GM21786 (cell line): ENCODE measurements around the gene NCAPG.
A peak's percentile ranks its signal among the peaks of the same experiment; 100 is the strongest.

ENCODE experiments used
- ATAC-seq: cut with Tn5 transposase; IDR thresholded peaks from one replicate; pipeline ENCODE4 v1.9.1; 2021; ENCODE audit not compliant: unreplicated experiment

The NCAPG gene

DNA sequence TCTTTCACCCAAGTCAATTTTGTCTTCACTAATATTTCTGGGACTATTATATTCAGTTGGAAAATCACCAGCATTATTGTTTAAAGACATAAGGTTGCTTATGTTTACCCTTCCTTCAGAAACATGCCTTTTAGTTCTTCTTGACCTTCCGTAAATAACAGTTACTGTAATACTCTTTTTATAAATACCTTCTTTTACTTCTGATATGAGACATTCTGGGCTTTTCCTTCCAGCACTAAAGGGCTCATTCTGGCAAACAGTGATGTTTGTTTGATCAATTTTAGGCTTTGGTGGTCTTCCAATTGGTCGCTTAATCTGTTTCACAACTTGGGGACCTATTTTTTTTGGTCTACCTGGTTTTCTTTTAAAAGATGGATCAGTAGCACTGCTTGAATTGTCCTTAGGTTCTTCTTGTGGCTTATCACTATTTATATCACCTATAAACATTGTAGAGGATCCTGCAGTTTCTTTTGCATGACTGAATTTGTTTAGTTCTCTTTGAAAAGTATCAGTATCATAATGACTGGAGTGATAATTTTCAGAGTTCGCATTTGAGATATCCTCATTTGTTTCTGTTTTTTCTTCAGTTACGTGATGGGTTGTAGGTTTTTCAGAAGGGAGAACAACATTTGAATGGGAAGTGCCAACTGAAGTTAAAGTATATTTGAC lies 64.8 kb downstream of the NCAPG start:
- peak; percentile 96 for ATAC-seq

DNA sequence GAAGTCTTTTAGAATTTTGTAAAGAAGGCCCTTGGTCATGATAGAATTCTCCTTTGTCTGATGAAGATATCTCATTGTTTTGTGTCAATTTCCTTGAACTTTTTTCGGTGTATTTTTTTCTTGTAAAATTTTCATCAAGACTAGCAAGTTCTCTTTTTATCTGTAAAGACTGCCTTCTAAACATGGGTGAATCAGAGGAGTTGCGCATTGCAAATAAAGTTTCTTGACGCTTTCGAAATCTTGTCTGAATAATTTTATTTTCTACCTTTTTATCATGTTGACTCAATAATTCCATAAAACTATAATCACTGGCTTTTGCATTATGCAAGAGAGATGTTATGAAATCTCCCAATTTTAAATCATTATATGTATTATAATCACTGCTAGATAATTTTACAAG lies 66.2 kb downstream of the NCAPG start:
- ATAC-seq = no peak

DNA sequence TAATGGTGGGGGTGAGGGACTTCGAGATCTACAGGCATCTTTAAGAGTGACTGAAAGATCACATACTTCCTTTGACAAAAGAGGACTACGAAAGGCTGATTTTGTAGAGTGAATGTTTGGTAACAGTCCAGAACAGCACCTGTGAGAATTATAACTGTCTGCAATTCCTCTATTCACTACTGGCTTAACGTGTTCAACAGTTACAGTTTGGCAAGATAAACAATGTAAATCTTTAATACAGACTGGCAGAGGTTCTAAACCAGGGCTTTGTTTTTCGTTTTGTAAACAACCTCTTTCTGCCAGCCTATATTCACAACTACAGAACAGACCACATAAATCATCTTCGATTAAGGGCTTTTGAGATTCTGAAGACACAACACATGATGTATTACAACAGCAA lies 66.9 kb downstream of the NCAPG start:
- no peak for ATAC-seq

DNA sequence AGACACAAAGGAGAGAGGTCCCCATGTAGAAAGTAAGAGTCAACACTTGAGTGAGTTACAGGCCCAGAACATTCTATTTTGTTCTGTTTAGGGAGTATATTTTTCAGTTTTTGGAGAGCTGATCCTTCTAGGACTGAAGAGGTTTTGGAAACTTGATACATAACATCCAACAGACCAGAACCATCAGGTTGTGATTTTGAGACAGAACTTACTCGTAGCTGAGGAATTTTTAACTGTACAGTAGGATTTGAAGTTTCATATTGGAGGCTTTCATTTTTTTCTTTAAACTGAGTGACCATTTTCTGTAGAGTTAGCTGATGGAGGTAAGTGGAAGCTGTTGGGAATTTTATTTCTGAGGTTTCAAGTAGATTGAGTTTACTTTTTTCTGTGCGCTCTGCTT lies 73.3 kb downstream of the NCAPG start:
- no peak for ATAC-seq

DNA sequence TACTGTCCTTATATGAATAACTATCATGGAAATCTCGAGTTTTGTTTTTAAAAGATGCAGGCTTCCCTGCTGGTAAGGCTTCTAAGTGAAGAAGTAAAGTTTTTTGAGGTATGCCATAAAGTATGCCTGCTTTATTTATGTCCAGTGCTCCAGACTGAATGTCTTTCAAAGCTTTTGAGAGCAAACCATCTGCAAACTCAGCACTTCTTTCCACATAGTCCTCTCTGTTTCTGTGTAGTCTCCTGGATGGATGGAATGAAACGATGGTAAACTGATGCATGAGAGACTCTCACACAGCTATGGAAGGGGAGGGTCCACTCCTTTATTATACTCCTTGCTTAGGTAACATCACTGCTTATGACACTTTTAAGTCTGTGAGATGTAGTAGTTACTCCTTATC lies 73.7 kb downstream of the NCAPG start:
- no peak for ATAC-seq

DNA sequence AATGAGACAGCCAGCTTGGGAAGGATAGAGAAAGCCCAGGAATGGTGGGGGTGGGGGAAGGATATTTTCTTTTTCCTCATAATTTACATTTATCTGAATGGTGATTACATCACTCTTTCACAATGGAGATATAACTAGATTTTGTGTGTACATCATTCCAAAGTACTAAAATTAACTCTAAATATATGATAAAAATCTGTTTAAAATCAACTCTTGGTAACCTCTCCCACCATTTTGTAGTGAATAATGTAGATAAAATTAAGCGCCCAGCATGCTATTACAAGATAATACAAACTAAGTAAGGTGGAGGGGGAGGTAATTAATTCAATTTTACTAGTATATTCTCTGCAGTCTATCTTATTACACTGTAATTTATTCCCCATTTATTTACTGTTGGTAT lies 78.9 kb downstream of the NCAPG start:
- ATAC-seq = no peak

DNA sequence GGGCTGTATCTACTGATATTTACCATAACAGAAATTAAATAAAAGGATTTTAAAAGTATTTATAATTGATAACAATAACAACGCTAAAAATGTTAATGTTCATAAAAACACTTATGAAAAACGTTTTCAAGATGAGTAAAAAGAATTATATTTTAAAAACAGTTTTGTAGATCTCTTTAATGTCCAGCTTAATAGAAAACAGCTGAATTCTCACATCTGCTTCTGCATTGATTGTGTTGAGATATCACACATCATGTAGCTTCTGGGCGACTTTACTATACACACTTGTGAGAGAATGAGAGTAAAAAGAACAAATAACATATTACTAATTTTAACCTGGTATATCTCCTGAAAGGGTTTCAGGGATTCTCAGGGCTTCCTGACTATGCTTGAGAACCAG lies 83.6 kb downstream of the NCAPG start:
- no peak for ATAC-seq
